EL (cell line): ENCODE results near the gene SHISA7.
A peak's percentile ranks its signal among the peaks of the same experiment; 100 is the strongest.

ENCODE experiments used
- DNase-seq: peaks from one replicate; pipeline ENCODE4 v3.0.0-alpha.2; 2016

Gene SHISA7

GRCh38 chr19:55385724-55386492 lies 57.2 kb downstream of the SHISA7 start, which contains the start of gene RPL28:
Gene RPL28 (plus strand): TSS chr19:55385932. CDS start chr19:55386358, 426 bp downstream.
- peak; percentile 98 for DNase-seq

GRCh38 chr19:55384920-55385723 lies 58.0 kb downstream of the SHISA7 start:
- peak; percentile 97 for DNase-seq

GRCh38 chr19:55384131-55384919 lies 58.8 kb downstream of the SHISA7 start, which contains the start of gene TMEM238:
Gene TMEM238 (minus strand): TSS chr19:55384292. CDS start chr19:55384259, 33 bp downstream.
- no peak for DNase-seq

- DNase-seq, result peak; percentile 70
Measured at GRCh38 chr19:55383279-55384130, 59.6 kb downstream of the SHISA7 start.

GRCh38 chr19:55382522-55383054 lies 60.5 kb downstream of the SHISA7 start:
- DNase-seq, result no peak

GRCh38 chr19:55382013-55382412 lies 61.1 kb downstream of the SHISA7 start:
- DNase-seq, result no peak

GRCh38 chr19:55379174-55379573 lies 63.9 kb downstream of the SHISA7 start:
- no peak for DNase-seq
